ENCODE data around the gene MAST2. TPM values are rescaled to one million over a fixed set of nuclear protein-coding genes. Genes with fewer than 3 reads are reported as not detected.

The MAST2 gene
- total RNA-seq, 2 donors from 2014 or later: 31.8 to 73.2 TPM

DNA sequence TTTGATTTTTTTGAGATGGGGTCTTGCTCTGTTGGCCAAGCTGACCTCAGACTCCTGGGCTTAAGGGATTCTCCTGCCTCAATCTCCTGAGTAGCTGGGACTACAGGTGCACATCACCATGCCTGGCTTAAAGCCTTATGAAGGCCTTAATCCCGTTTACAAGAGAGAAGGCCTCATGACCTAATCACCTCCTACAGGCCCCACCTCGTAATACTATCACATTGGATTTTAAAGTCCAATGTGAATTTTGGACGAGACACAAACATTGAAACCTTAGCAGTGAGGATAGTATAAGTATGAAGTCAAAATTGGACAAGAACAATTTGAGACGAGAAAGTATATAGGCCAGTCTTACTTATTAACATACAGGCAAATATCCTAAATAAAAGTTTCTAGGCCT is 73.9 kb downstream of the MAST2 start:
- DNase-seq (ENCODE audit: low spot score) (no peak), ATAC-seq (no peak)
- Mint-ChIP-seq H3K27ac (no peak overlapping the region), H3K4me1 (ENCODE audit: low read depth in 2 of 2) (no peaks in the 10 kb centered on the region), H3K9me3 (no peaks in the 10 kb centered on the region), H3K4me3 (no peak overlapping the region), H3K36me3 (no peaks in the 10 kb centered on the region), H3K27me3 (no peaks in the 10 kb centered on the region)

DNA sequence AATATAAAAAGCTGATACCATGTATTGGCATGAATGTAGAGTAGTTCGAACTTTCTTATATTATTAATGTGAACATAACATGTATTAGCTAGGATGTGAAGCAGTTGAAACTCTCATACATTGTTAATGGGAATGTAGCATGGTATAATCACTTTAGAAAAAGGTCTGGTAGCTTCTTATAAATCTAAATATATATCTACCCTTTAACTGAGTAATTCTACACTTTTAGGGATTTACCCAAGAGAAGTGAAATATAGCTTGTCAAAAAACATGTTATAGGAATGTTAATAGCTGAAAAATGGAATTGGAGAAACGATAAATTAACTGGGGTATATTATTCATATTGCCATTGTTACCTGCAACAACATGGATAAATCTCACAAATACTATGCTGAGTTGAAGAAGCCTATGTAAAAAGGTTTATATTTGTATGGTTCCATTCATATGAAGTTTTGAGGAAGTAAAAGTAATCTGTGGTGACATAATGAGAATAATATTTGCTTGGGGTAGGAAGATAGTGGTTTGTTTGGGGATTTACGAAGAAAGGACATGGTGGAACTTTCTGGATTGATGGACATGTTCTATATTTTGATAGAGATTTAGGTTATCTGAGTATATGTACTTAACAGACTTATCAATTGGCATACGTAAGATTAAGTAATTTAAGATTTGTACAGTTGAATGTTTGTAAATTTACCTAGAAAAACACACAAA is 76.6 kb downstream of the MAST2 start:
- Mint-ChIP-seq H3K4me1 (ENCODE audit: low read depth in 2 of 2) (no peaks in the 10 kb centered on the region), H3K9me3 (no peaks in the 10 kb centered on the region), H3K4me3 (no peak overlapping the region), H3K27ac (no peak overlapping the region), H3K27me3 (no peaks in the 10 kb centered on the region), H3K36me3 (no peaks in the 10 kb centered on the region)
- ATAC-seq (no peak), DNase-seq (ENCODE audit: low spot score) (no peak)

DNA sequence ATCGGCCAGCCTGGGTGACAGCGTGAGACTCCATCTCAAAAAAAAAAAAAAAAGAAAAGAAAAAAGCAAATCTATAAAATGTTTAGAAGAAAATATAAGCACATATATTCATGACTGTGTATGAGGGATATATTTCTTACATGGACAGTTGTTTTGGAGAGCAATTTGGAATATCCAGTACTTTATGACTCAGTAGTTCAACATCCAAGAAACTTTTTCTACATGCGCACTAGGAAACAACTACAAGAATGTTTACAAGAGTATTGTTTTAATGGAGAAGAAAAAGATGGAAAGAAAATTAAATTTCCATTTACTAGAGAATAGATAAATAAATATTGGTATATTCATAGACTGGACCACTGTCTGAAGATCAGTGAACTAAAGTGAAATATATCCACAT is 77.5 kb downstream of the MAST2 start:
- Mint-ChIP-seq H3K9me3 (no peaks in the 10 kb centered on the region), H3K4me3 (no peak overlapping the region), H3K27ac (no peak overlapping the region), H3K27me3 (no peaks in the 10 kb centered on the region), H3K4me1 (ENCODE audit: low read depth in 2 of 2) (no peaks in the 10 kb centered on the region), H3K36me3 (no peaks in the 10 kb centered on the region)
- ATAC-seq (no peak), DNase-seq (ENCODE audit: low spot score) (no peak)

DNA sequence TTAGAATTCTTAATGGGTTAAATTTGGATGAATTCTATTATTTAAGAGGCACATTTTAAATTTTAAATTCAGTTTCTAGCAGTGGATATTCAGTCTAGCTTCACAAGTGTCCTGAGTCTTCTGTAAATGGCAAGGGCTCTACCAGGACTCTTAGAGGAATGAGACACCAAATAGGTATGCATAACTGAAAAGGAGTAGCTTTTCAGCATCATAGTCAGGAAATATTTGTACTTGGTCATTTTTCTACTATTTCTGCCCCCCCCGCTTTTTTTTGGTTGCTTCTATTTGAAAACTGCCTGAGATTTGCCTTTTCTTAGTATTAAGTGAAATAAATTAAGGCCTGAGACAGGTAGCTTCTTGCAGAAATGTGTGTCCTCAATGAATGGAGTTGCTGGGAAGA is 80.2 kb downstream of the MAST2 start:
- H3K4me1 Mint-ChIP-seq (ENCODE audit: low read depth in 2 of 2): peaks cover 4 to 5% of the 10 kb centered on the region in 2 donors
- ATAC-seq (no peak), DNase-seq (ENCODE audit: low spot score) (no peak)
- H3K36me3 Mint-ChIP-seq: no peaks in the 10 kb centered on the region
- H3K27ac Mint-ChIP-seq: no peak overlapping the region
- H3K4me3 Mint-ChIP-seq: no peak overlapping the region
- H3K27me3 Mint-ChIP-seq: no peaks in the 10 kb centered on the region
- no peaks in the 10 kb centered on the region for H3K9me3 Mint-ChIP-seq

- ATAC-seq (no peak), DNase-seq (ENCODE audit: low spot score) (no peak)
- Mint-ChIP-seq H3K36me3 (no peaks in the 10 kb centered on the region), H3K9me3 (no peaks in the 10 kb centered on the region), H3K4me3 (no peak overlapping the region), H3K27me3 (no peaks in the 10 kb centered on the region), H3K4me1 (ENCODE audit: low read depth in 2 of 2) (peaks cover 5 to 7% of the 10 kb centered on the region in 2 donors), H3K27ac (no peak overlapping the region)
Observed at GRCh38 chr1:45884700-45885099, 81.3 kb downstream of the MAST2 start.

DNA sequence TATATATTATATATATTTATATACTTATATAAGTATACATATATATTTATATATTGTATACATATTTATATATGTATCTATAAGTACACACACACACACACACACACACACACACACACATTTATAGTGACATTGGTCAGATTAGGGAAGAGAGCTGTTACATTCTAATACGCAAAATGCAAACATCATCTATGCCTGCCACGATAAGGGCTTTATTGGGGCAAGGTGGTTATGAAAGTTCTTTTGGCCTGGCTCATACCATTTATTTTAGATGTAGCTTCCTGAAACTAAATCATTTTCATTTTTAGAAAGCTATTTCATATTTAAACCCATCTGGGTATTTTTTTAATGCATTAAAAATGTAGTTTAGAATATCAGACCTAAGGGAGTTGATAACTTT is 82.8 kb downstream of the MAST2 start:
- no peak for DNase-seq (ENCODE audit: low spot score)
- Mint-ChIP-seq H3K9me3 (no peaks in the 10 kb centered on the region), H3K4me3 (no peak overlapping the region), H3K4me1 (ENCODE audit: low read depth in 2 of 2) (peaks cover 14 to 15% of the 10 kb centered on the region in 2 donors), H3K27ac (no peak overlapping the region), H3K27me3 (no peaks in the 10 kb centered on the region), H3K36me3 (no peaks in the 10 kb centered on the region)
- ATAC-seq: no peak

DNA sequence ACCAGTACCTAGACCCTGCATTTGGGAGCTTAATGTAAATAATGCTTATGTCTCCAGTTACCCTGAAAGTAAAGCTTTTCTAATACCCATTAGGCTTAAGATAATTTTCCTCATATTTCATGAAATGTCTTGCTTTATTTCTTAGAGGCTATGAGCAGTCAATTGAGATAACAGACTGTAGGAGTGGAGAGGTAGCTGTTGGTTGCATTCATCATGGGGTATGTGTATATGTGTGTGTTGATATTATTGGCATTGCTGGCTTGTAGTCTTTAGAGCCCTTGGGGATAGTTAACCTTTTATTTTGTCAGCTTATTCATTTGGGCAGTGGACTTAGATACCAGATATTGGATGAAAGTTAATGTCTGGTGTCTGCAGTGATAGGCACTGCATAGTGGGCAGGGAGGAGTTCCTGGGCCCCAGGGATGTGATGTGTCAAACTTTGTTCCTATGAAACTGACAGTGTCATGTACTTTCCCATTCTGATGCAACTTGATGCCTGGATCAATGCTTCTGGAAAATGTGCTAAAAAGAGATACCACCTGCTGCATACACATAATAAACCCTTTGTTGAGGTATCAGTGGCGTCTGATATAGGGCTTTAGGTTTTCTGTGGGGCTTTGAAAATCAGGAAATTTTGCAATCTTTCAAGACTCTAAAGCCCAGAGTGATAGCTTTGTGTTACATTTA is 83.9 kb downstream of the MAST2 start:
- Mint-ChIP-seq H3K9me3 (no peaks in the 10 kb centered on the region), H3K27me3 (no peaks in the 10 kb centered on the region), H3K4me1 (ENCODE audit: low read depth in 2 of 2) (peaks cover 14 to 15% of the 10 kb centered on the region in 2 donors), H3K27ac (peak overlapping the region in 1 of 2 donors; percentile 35), H3K36me3 (no peaks in the 10 kb centered on the region), H3K4me3 (no peak overlapping the region)
- ATAC-seq: no peak
- no peak for DNase-seq (ENCODE audit: low spot score)

DNA sequence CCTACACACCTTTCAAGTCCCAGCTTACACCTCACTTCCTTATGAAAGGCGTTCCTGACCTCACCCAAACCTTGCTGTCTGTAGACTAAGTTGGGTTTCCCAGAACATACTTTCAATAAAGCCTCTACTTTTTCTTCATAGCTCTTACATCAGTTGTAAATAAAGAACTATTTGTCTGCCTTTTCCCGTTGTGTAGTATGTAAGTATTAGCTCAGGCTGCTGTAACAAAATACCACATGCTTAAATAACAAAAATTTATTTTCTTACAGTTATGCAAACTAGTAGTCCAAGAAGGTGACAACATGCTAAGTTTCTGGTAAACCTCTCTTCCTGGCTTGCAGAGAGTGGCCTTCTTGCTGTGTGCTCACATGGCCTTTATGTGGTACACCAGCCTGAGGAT is 86.7 kb downstream of the MAST2 start:
- peaks cover 14 to 15% of the 10 kb centered on the region in 2 donors for H3K4me1 Mint-ChIP-seq (ENCODE audit: low read depth in 2 of 2)
- ATAC-seq: no peak
- no peak overlapping the region for H3K4me3 Mint-ChIP-seq
- no peaks in the 10 kb centered on the region for H3K27me3 Mint-ChIP-seq
- no peak for DNase-seq (ENCODE audit: low spot score)
- no peak overlapping the region for H3K27ac Mint-ChIP-seq
- H3K9me3 Mint-ChIP-seq: no peaks in the 10 kb centered on the region
- H3K36me3 Mint-ChIP-seq: no peaks in the 10 kb centered on the region

- no peaks in the 10 kb centered on the region for H3K9me3 Mint-ChIP-seq
- H3K27ac Mint-ChIP-seq: no peak overlapping the region
- no peak for DNase-seq (ENCODE audit: low spot score)
- peaks cover 14 to 15% of the 10 kb centered on the region in 2 donors for H3K4me1 Mint-ChIP-seq (ENCODE audit: low read depth in 2 of 2)
- H3K27me3 Mint-ChIP-seq: no peaks in the 10 kb centered on the region
- no peak for ATAC-seq
- H3K4me3 Mint-ChIP-seq: no peak overlapping the region
- H3K36me3 Mint-ChIP-seq: no peaks in the 10 kb centered on the region
Observed at GRCh38 chr1:45891087-45891486, 87.7 kb downstream of the MAST2 start.

GRCh38 chr1:45892068-45892785 is 88.8 kb downstream of the MAST2 start:
- Mint-ChIP-seq H3K27ac (no peak overlapping the region), H3K4me1 (ENCODE audit: low read depth in 2 of 2) (peaks cover 11 to 14% of the 10 kb centered on the region in 2 donors), H3K4me3 (no peak overlapping the region), H3K36me3 (no peaks in the 10 kb centered on the region), H3K9me3 (no peaks in the 10 kb centered on the region), H3K27me3 (no peaks in the 10 kb centered on the region)
- ATAC-seq: no peak
- no peak for DNase-seq (ENCODE audit: low spot score)

DNA sequence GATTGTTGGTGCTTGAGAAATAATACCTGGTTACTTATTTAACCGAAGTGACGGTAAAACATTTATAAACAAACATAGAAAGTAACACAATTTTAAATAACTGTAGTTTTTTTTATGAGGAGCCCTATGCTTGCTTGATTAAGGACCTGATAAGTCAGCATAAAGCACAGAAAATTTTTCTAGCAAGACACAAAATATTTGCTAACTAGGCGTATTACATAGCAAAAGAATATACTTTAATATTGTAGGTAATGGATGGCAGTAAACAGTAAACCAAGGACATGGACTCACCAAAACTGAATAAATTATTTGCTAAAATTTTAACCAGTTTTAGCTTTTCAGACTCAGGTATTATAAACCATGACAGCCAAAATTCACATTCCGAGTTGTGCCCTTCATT is 90.9 kb downstream of the MAST2 start:
- H3K27ac Mint-ChIP-seq: no peak overlapping the region
- no peaks in the 10 kb centered on the region for H3K9me3 Mint-ChIP-seq
- ATAC-seq: no peak
- no peaks in the 10 kb centered on the region for H3K27me3 Mint-ChIP-seq
- no peaks in the 10 kb centered on the region for H3K36me3 Mint-ChIP-seq
- no peak for DNase-seq (ENCODE audit: low spot score)
- peaks cover 7 to 9% of the 10 kb centered on the region in 2 donors for H3K4me1 Mint-ChIP-seq (ENCODE audit: low read depth in 2 of 2)
- H3K4me3 Mint-ChIP-seq: no peak overlapping the region

GRCh38 chr1:45894921-45895320 is 91.5 kb downstream of the MAST2 start:
- Mint-ChIP-seq H3K27me3 (no peaks in the 10 kb centered on the region), H3K4me1 (ENCODE audit: low read depth in 2 of 2) (peaks cover 5 to 7% of the 10 kb centered on the region in 2 donors), H3K36me3 (no peaks in the 10 kb centered on the region), H3K4me3 (no peak overlapping the region), H3K27ac (no peak overlapping the region), H3K9me3 (no peaks in the 10 kb centered on the region)
- no peak for ATAC-seq
- DNase-seq (ENCODE audit: low spot score): no peak

- peaks cover 1 to 2% of the 10 kb centered on the region in 2 donors for H3K4me1 Mint-ChIP-seq (ENCODE audit: low read depth in 2 of 2)
- no peaks in the 10 kb centered on the region for H3K27me3 Mint-ChIP-seq
- H3K4me3 Mint-ChIP-seq: no peak overlapping the region
- ATAC-seq: no peak
- no peak overlapping the region for H3K27ac Mint-ChIP-seq
- no peak for DNase-seq (ENCODE audit: low spot score)
- H3K9me3 Mint-ChIP-seq: no peaks in the 10 kb centered on the region
- no peaks in the 10 kb centered on the region for H3K36me3 Mint-ChIP-seq
Observed at GRCh38 chr1:45895406-45895805, 92.0 kb downstream of the MAST2 start.

DNA sequence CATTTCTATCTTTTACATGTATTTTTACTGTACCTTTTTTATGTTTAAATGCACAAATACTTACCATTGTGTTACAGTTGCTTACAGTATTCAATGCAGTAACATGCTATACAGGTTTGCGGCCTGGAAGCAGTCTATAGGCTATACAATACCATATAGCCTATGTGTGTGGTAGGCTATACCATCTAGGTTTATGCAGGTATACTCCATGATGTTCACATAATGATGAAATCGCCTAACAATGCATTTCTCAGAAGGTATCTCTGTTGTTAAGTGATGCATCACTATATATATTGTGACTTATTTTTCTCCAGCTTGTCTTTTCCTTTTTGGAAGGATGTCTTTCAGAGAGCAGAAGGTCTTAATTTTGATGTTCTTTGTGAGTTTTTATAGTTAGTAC is 103.5 kb downstream of the MAST2 start:
- DNase-seq (ENCODE audit: low spot score) (no peak), ATAC-seq (no peak)
- H3K4me3 Mint-ChIP-seq: no peak overlapping the region
- no peaks in the 10 kb centered on the region for H3K27me3 Mint-ChIP-seq
- peaks cover 4 to 9% of the 10 kb centered on the region in 2 donors for H3K4me1 Mint-ChIP-seq (ENCODE audit: low read depth in 2 of 2)
- no peaks in the 10 kb centered on the region for H3K9me3 Mint-ChIP-seq
- H3K27ac Mint-ChIP-seq: no peak overlapping the region
- H3K36me3 Mint-ChIP-seq: peaks cover 4% of the 10 kb centered on the region

Data from natural killer cell treated with Interleukin-12 subunit alpha and Interleukin-12 subunit beta and Interleukin-15 and Interleukin-18, amount 100 ng/mL, for 72 hours (primary cell).